H1 (cell line): Measurements from ENCODE around the gene HEBP1. TPM values are rescaled to one million over a fixed set of nuclear protein-coding genes. Genes with fewer than 3 reads are reported as not detected.

Experiments used
- CTCF ChIA-PET: fragments of 300-600 bp; sonication (Branson Sonifier 250); formaldehyde crosslinking; loops from one replicate; lab custom pipeline; 2021; ENCODE audit not compliant: partially characterized antibody; lab: Charles Lee
- POLR2A ChIA-PET: fragments of 300-600 bp; sonication (Branson Sonifier 250); formaldehyde crosslinking; loops from one replicate; lab custom pipeline; 2021; ENCODE audit warnings: inconsistent platforms; ENCODE audit not compliant: partially characterized antibody; lab: Charles Lee
- DNase-seq, 2 experiments: peaks; one replicate each; pipeline versions ENCODE4 v3.0.0 to v3.0.0-alpha.2; 2010 to 2022; ENCODE audit warnings: low spot score in 2 of 2, low read depth in 1 of 2, mixed read lengths in 1 of 2
- FAIRE-seq: peaks from 2 replicates; lab custom pipeline; 2011; peaks lifted over from hg19 to GRCh38; lab: Jason Lieb, UNC
- H2AFZ ChIP-seq: 2 replicates; pipeline ENCODE4 v1.8.1; 2012; ENCODE audit warnings: low read length, inconsistent platforms
- H2AK5ac ChIP-seq: 2 replicates; pipeline ENCODE4 v1.6.1; 2013; ENCODE audit warnings: low read depth, low read length
- H2BK120ac ChIP-seq: replicated peaks from 2 replicates; pipeline ENCODE3; 2013; ENCODE audit warnings: low read depth, low read length, inconsistent platforms
- H2BK12ac ChIP-seq: 2 replicates; pipeline ENCODE4 v1.6.1; 2013; ENCODE audit warnings: low read depth, low read length
- H2BK15ac ChIP-seq: 2 replicates; pipeline ENCODE4 v1.6.1; 2013; ENCODE audit warnings: low read length
- H2BK20ac ChIP-seq: 2 replicates; pipeline ENCODE4 v1.6.1; 2013; ENCODE audit warnings: low read length
- H2BK5ac ChIP-seq: 2 replicates; pipeline ENCODE4 v1.6.1; 2013; ENCODE audit warnings: low read depth, low read length
- H3K14ac ChIP-seq: 2 replicates; pipeline ENCODE4 v1.6.1; 2013; ENCODE audit warnings: inconsistent platforms; ENCODE audit not compliant: insufficient read length
- H3K18ac ChIP-seq: 2 replicates; pipeline ENCODE4 v1.6.1; 2013; ENCODE audit warnings: low read length; ENCODE audit errors: extremely low read depth
- H3K23ac ChIP-seq: 2 replicates; pipeline ENCODE4 v1.6.1; 2013; ENCODE audit warnings: inconsistent platforms; ENCODE audit not compliant: insufficient read length
- H3K23me2 ChIP-seq: 2 replicates; pipeline ENCODE4 v1.6.1; 2013; ENCODE audit warnings: low read depth, low read length
- H3K27ac ChIP-seq: 2 replicates; pipeline ENCODE4 v1.6.1; 2011; ENCODE audit warnings: low read depth, low read length, inconsistent platforms
- H3K27me3 ChIP-seq, 4 experiments: replicated peaks in 1 of 4; 1 replicate in 1 of 4; 2 replicates in 3 of 4; pipeline versions ENCODE4 v1.6.1 to v1.8.1; 2011 to 2013; ENCODE audit warnings: low read length in 3 of 4, mild to moderate bottlenecking in 3 of 4, inconsistent platforms in 2 of 4, mixed read lengths in 2 of 4, moderate library complexity in 1 of 4; ENCODE audit not compliant: control insufficient read depth in 3 of 4, insufficient read depth in 3 of 4; ENCODE audit errors: extremely low read depth in 1 of 4
- H3K36me3 ChIP-seq, 4 experiments: 2 replicates each; pipeline versions ENCODE4 v1.6.1 to v1.8.1; 2011 to 2013; ENCODE audit warnings: mild to moderate bottlenecking in 4 of 4, low read length in 3 of 4, moderate library complexity in 2 of 4, control low read depth in 1 of 4, inconsistent platforms in 1 of 4; ENCODE audit not compliant: insufficient read depth in 4 of 4, control insufficient read depth in 2 of 4
- H3K4ac ChIP-seq: replicated peaks from 2 replicates; pipeline ENCODE3; 2013; ENCODE audit warnings: low read length, low read depth, mixed read lengths, inconsistent platforms; ENCODE audit not compliant: insufficient read length
- H3K4me1 ChIP-seq, 4 experiments: replicated peaks in 1 of 4; 1 replicate in 1 of 4; 2 replicates in 3 of 4; pipeline versions ENCODE4 v1.6.1 to v1.8.1; 2011 to 2013; ENCODE audit warnings: low read length in 3 of 4, inconsistent platforms in 2 of 4, mixed read lengths in 1 of 4; ENCODE audit not compliant: insufficient read depth in 4 of 4, control insufficient read depth in 3 of 4
- H3K4me2 ChIP-seq, 2 experiments: 2 replicates each; pipeline versions ENCODE4 v1.6.1 to v1.8.1; 2011 to 2013; ENCODE audit warnings: low read depth in 2 of 2, low read length in 2 of 2, control low read depth in 1 of 2, inconsistent platforms in 1 of 2, mild to moderate bottlenecking in 1 of 2; ENCODE audit not compliant: insufficient read depth in 1 of 2
- H3K4me3 ChIP-seq, 4 experiments: fragments of 200-600, 300-600 bp in 1 of 4; sonication (generic), shearing (Covaris generic), sonication (Bioruptor Twin) in 1 of 4; 2 replicates each; pipeline versions ENCODE4 v1.5.1 to v1.8.1; 2011 to 2016; ENCODE audit warnings: low read length in 4 of 4, low read depth in 3 of 4, control low read depth in 2 of 4, inconsistent platforms in 2 of 4, mild to moderate bottlenecking in 2 of 4, mixed read lengths in 1 of 4, moderate library complexity in 1 of 4; ENCODE audit not compliant: insufficient read depth in 2 of 4; ENCODE audit errors: extremely low read depth in 1 of 4
- H3K56ac ChIP-seq: replicated peaks from 2 replicates; pipeline ENCODE3; 2013; ENCODE audit warnings: low read depth, mild to moderate bottlenecking, mixed read lengths, low read length, inconsistent platforms; ENCODE audit not compliant: insufficient read length
- H3K79me1 ChIP-seq: 2 replicates; pipeline ENCODE4 v1.6.1; 2013; ENCODE audit warnings: low read depth, low read length, control low read depth
- H3K79me2 ChIP-seq, 2 experiments: 2 replicates each; pipeline versions ENCODE4 v1.6.1 to v1.8.1; 2012 to 2013; ENCODE audit warnings: low read length in 2 of 2, mild to moderate bottlenecking in 2 of 2, inconsistent platforms in 1 of 2; ENCODE audit not compliant: insufficient read depth in 2 of 2, control insufficient read depth in 1 of 2
- H3K9ac ChIP-seq, 4 experiments: replicated peaks in 1 of 4; 1 replicate in 1 of 4; 2 replicates in 3 of 4; pipeline versions ENCODE4 v1.6.1 to v1.8.1; 2011 to 2013; ENCODE audit warnings: low read depth in 3 of 4, low read length in 3 of 4, control low read depth in 2 of 4, mild to moderate bottlenecking in 2 of 4, moderate library complexity in 2 of 4, inconsistent platforms in 1 of 4; ENCODE audit errors: extremely low read depth in 1 of 4
- H3K9me3 ChIP-seq, 2 experiments: 2 replicates each; pipeline versions ENCODE4 v1.6.1 to v1.8.1; 2012 to 2013; ENCODE audit warnings: mild to moderate bottlenecking in 2 of 2, moderate library complexity in 2 of 2, control low read depth in 1 of 2, inconsistent platforms in 1 of 2, low read depth in 1 of 2, low read length in 1 of 2, mixed read lengths in 1 of 2; ENCODE audit not compliant: insufficient read depth in 2 of 2
- H4K20me1 ChIP-seq, 2 experiments: replicated peaks in 1 of 2; 2 replicates each; pipeline versions ENCODE3 to v1.8.1; 2011 to 2013; ENCODE audit warnings: inconsistent platforms in 2 of 2, low read length in 2 of 2, mild to moderate bottlenecking in 1 of 2; ENCODE audit not compliant: insufficient read depth in 2 of 2, control insufficient read depth in 1 of 2
- H4K5ac ChIP-seq: 2 replicates; pipeline ENCODE4 v1.6.1; 2013; ENCODE audit warnings: low read length, low read depth, mixed read lengths, inconsistent platforms; ENCODE audit not compliant: insufficient read length
- H4K8ac ChIP-seq: 2 replicates; pipeline ENCODE4 v1.8.0; 2013; ENCODE audit warnings: mild to moderate bottlenecking, moderate library complexity, low read length, inconsistent platforms; ENCODE audit not compliant: insufficient read depth; ENCODE audit errors: extremely low read depth
- H4K91ac ChIP-seq: replicated peaks from 2 replicates; pipeline ENCODE3; 2013; ENCODE audit warnings: low read length, mixed read lengths, inconsistent platforms; ENCODE audit not compliant: insufficient read length
- ATF3 ChIP-seq: IDR thresholded peaks from 2 replicates; pipeline ENCODE4 v1.6.1; 2011; ENCODE audit warnings: low read depth, mild to moderate bottlenecking, low read length; ENCODE audit not compliant: insufficient read depth
- BACH1 ChIP-seq: IDR thresholded peaks from 2 replicates; pipeline ENCODE4 v1.6.1; 2012; ENCODE audit warnings: low read length, improper control_type of control experiment
- GABPA ChIP-seq: IDR thresholded peaks from 2 replicates; pipeline ENCODE4 v1.6.1; 2011; ENCODE audit warnings: mild to moderate bottlenecking, low read length, moderate library complexity, borderline replicate concordance; ENCODE audit not compliant: insufficient read depth
- KDM4A ChIP-seq: IDR thresholded peaks from one replicate; pipeline ENCODE4 v1.7.1; 2012; ENCODE audit warnings: low read depth, mild to moderate bottlenecking, moderate library complexity, low read length, inconsistent platforms; ENCODE audit not compliant: severe bottlenecking
- POLR2A ChIP-seq, 2 experiments: IDR thresholded peaks; 1 replicate in 1 of 2; 2 replicates in 1 of 2; pipeline ENCODE4 v1.6.1; 2011; ENCODE audit warnings: low read depth in 2 of 2, low read length in 2 of 2, mild to moderate bottlenecking in 2 of 2; ENCODE audit errors: control extremely low read depth in 1 of 2
- RBBP5 ChIP-seq: IDR thresholded peaks from 2 replicates; pipeline ENCODE4 v1.7.1; 2012; ENCODE audit warnings: low read depth, mild to moderate bottlenecking, inconsistent platforms, low read length, moderate library complexity, borderline replicate concordance
- SIRT6 ChIP-seq: IDR thresholded peaks from one replicate; pipeline ENCODE4 v1.7.1; 2012; ENCODE audit warnings: low read length, inconsistent platforms
- SP4 ChIP-seq: IDR thresholded peaks from 2 replicates; pipeline ENCODE4 v1.6.1; 2012; ENCODE audit warnings: low read length, inconsistent platforms
- USF2 ChIP-seq: IDR thresholded peaks from 2 replicates; pipeline ENCODE4 v1.6.1; 2011; ENCODE audit warnings: low read length, improper control_type of control experiment
- YY1 ChIP-seq: IDR thresholded peaks from 2 replicates; pipeline ENCODE4 v1.6.1; 2011; ENCODE audit warnings: low read depth, mild to moderate bottlenecking, low read length
- WGBS, 2 experiments: shearing (Covaris generic) in 1 of 2; methylation state at CpG; one replicate each; pipeline versions ENCODE4 v1.1.6 to v1.1.7; 2013 to 2015; ENCODE audit warnings: low lambda C conversion rate in 2 of 2, mixed read lengths in 2 of 2, inconsistent platforms in 1 of 2, low coverage in 1 of 2, missing lambda C conversion rate in 1 of 2; ENCODE audit not compliant: insufficient replicate concordance in 2 of 2, insufficient coverage in 1 of 2, insufficient read length in 1 of 2; ENCODE audit errors: extremely low coverage in 1 of 2, missing lambda C conversion rate in 1 of 2; 5-methylcytosine and 5-hydroxymethylcytosine counted together
- polyA plus RNA-seq, 7 experiments: library from polyadenylated mRNA; depleted of rRNA in 3 of 7; stranded (reverse) in 5 of 7; unstranded in 2 of 7; fragments of >200 nt in 5 of 7; fragments of 200-250 nt in 2 of 7; gene quantifications; 1 replicate in 5 of 7; 2 replicates in 1 of 7; 4 replicates in 1 of 7; pipeline versions ENCODE4 v1.2.1 to v1.2.3, GENCODE V29; 2011 to 2013; ENCODE audit warnings: missing spikeins in 2 of 7, mixed read lengths in 2 of 7
- total RNA-seq: library from RNA; stranded (reverse); fragmentation: NEBNext Ultra II Directional; extraction: Animal tissue kit (Norgen Biotek cat#: 25700); gene quantifications from 2 replicates; pipeline ENCODE4 v1.2.1, GENCODE V29; 2021

Gene HEBP1
- total and polyA plus RNA-seq, 2 of the 8 experiments (the other 6 are each of a cell fraction or from before 2014, with no cell fraction given): 30.8 to 56.1 TPM

GRCh38 chr12:12934556-12934955, 65.5 kb downstream of the HEBP1 start:
- DNase-seq (no peak), FAIRE-seq (no peak)
- Histone ChIP-seq H4K91ac (no peak overlapping the region), H3K14ac (no peak overlapping the region), H3K27ac (no peak overlapping the region), H3K56ac (no peak overlapping the region), H3K9ac (no peak overlapping the region), H3K4me2 (no peak overlapping the region), H3K9me3 (no peaks in the 10 kb centered on the region), H3K36me3 (no peaks in the 10 kb centered on the region), H3K23ac (no peak overlapping the region), H2BK5ac (no peak overlapping the region), H4K5ac (no peak overlapping the region), H4K8ac (no peak overlapping the region), H3K27me3 (no peaks in the 10 kb centered on the region), H3K79me2 (no peaks in the 10 kb centered on the region), H2AK5ac (no peak overlapping the region), H3K23me2 (no peaks in the 10 kb centered on the region), H2BK15ac (no peak overlapping the region), H3K4me1 (no peaks in the 10 kb centered on the region), H3K18ac (no peak overlapping the region), H2BK12ac (no peak overlapping the region), H2AFZ (no peak overlapping the region), H3K4ac (no peak overlapping the region), H2BK120ac (no peak overlapping the region), H4K20me1 (no peaks in the 10 kb centered on the region), H2BK20ac (no peak overlapping the region), H3K4me3 (no peak overlapping the region), H3K79me1 (no peaks in the 10 kb centered on the region)
- ChIA-PET POLR2A (no interaction called here), CTCF (interaction anchor here (0.9 to 2.1 kb wide), 4 partner anchors 13 to 98 kb away, joined by 3 to 6 read pairs (median 5); no protein-coding TSS in a partner anchor)
- 79% methylated on average over 8 of the region's 8 CpGs; no CpG with 5 or more reads in 1 of the 2 experiments for WGBS, 2 experiments
- TF ChIP-seq SP4: no peak
- TF ChIP-seq POLR2A (IDR thresholded peaks at IDR 0.05; ENCODE audit: control extremely low read depth in 1 of 2, low read depth in 2 of 2, low read length in 2 of 2): no peak
- TF ChIP-seq GABPA: no peak
- no peak for TF ChIP-seq BACH1
- no peak for TF ChIP-seq RBBP5
- no peak for TF ChIP-seq SIRT6
- no peak for TF ChIP-seq YY1
- TF ChIP-seq ATF3: no peak
- no peak for TF ChIP-seq USF2
- TF ChIP-seq KDM4A: no peak
